ENCODE data around the gene HSD17B10. TPM values are rescaled to one million over a fixed set of nuclear protein-coding genes. Genes with fewer than 3 reads are reported as not detected.
"Not testable (repeated sequence)": the region's sequence is repeated elsewhere in the genome, so short reads cannot be mapped to it uniquely, and the experiment has no call there.

Gene HSD17B10
- total RNA-seq, 6 experiments from 2014 or later, result 78.0 to 94.9 (median 79.0) TPM

- TF ChIP-seq, protein P1, sequence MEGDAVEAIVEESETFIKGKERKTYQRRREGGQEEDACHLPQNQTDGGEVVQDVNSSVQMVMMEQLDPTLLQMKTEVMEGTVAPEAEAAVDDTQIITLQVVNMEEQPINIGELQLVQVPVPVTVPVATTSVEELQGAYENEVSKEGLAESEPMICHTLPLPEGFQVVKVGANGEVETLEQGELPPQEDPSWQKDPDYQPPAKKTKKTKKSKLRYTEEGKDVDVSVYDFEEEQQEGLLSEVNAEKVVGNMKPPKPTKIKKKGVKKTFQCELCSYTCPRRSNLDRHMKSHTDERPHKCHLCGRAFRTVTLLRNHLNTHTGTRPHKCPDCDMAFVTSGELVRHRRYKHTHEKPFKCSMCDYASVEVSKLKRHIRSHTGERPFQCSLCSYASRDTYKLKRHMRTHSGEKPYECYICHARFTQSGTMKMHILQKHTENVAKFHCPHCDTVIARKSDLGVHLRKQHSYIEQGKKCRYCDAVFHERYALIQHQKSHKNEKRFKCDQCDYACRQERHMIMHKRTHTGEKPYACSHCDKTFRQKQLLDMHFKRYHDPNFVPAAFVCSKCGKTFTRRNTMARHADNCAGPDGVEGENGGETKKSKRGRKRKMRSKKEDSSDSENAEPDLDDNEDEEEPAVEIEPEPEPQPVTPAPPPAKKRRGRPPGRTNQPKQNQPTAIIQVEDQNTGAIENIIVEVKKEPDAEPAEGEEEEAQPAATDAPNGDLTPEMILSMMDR (IDR thresholded peaks at IDR 0.05), result no peak
- H3K27ac Mint-ChIP-seq, result peak within 1 kb of the TSS; percentile 94
- peaks cover 32% of the 10 kb centered on the region for H3K4me1 Mint-ChIP-seq (ENCODE audit: low read depth)
- DNase-seq, result peak; percentile 97
- peaks cover 3% of the 10 kb centered on the region for H3K27me3 Mint-ChIP-seq (ENCODE audit: insufficient read depth)
- no peaks in the 10 kb centered on the region for H3K9me3 Mint-ChIP-seq
- peak within 1 kb of the TSS; percentile 91 for H3K4me3 Mint-ChIP-seq
- peaks cover 5% of the 10 kb centered on the region; the same call in 1 of the 2 replicates for H3K36me3 Mint-ChIP-seq (ENCODE audit: low read depth)
These were observed 11.9 kb downstream of the HSD17B10 start, which contains the start of gene SMC1A for GRCh38 chrX:53422086-53422860. Gene SMC1A (minus strand): TSS chrX:53422654. CDS start chrX:53422600, 54 bp downstream.

DNA sequence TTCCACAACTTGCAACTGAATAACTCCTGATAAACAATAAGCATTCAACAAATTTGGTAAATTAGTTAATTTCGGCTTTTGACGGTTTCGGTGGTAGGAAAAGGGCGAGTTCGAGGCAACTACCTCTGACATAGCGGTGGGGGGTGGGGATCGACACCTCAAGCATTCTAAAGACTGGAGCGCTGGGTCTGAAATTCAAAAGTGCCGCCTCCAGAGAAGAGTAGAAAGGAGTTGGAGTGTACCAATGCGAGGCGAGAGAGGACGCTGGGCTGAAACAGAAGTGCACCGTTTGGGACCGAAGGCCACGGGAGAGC lies 12.4 kb downstream of the HSD17B10 start:
- no peak for DNase-seq
- H3K4me1 Mint-ChIP-seq (ENCODE audit: low read depth), result peaks cover 32% of the 10 kb centered on the region
- peaks cover 5% of the 10 kb centered on the region; the same call in 1 of the 2 replicates for H3K36me3 Mint-ChIP-seq (ENCODE audit: low read depth)
- H3K9me3 Mint-ChIP-seq, result no peaks in the 10 kb centered on the region
- H3K27ac Mint-ChIP-seq, result peak overlapping the region; percentile 94
- TF ChIP-seq, protein P1 (IDR thresholded peaks at IDR 0.05), result no peak
- peaks cover 3% of the 10 kb centered on the region for H3K27me3 Mint-ChIP-seq (ENCODE audit: insufficient read depth)
- peak overlapping the region; percentile 91 for H3K4me3 Mint-ChIP-seq

DNA sequence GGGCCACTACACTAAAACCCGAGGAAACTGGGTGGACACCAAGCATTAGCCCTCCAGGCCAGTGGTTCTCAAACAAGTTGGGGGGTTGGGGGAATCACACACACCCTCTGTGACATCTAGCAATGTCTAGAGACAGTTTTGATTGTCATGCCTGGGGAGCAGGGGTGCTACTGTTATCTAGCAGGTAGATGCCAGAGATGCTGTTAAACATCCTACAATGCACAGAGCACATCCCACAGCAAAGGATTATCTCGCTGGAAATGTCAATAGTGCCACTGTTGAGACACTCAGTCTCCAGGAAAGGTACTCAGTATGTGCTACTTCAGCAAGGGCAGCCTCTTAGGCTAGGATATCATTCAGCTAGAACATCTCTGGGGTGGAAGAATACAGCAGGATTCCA lies 13.0 kb downstream of the HSD17B10 start:
- no peaks in the 10 kb centered on the region for H3K9me3 Mint-ChIP-seq
- H3K4me1 Mint-ChIP-seq (ENCODE audit: low read depth), result peaks cover 32% of the 10 kb centered on the region
- peak overlapping the region; percentile 91 for H3K4me3 Mint-ChIP-seq
- TF ChIP-seq, protein P1 (IDR thresholded peaks at IDR 0.05), result no peak
- peaks cover 3% of the 10 kb centered on the region for H3K27me3 Mint-ChIP-seq (ENCODE audit: insufficient read depth)
- DNase-seq, result no peak
- H3K27ac Mint-ChIP-seq, result peak overlapping the region; percentile 94
- peaks cover 5% of the 10 kb centered on the region; the same call in 1 of the 2 replicates for H3K36me3 Mint-ChIP-seq (ENCODE audit: low read depth)

GRCh38 chrX:53420351-53420750 lies 13.8 kb downstream of the HSD17B10 start:
- H3K9me3 Mint-ChIP-seq, result not testable (repeated sequence)

DNA sequence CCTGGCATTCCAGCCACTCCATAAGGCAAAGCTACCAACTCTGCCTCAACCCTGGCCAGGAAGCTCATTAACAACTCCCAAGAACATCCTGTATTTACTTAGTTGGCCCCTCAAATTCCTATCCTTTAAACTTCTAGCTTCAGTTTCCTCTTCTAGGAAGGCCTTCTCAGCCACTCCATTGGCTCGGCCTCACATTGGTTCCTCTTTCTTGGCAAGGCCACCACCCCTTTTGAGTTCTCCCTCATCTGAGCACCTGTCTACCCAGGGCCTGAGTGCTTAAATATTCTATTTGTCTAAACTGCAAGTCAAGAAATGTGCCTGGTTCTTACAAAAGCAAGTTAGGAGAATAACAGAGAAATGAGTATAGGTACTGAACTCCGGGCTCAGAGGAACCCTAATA lies 21.7 kb downstream of the HSD17B10 start:
- Mint-ChIP-seq H3K27me3 (ENCODE audit: insufficient read depth) (no peaks in the 10 kb centered on the region; the same call in 1 of the 2 replicates), H3K4me1 (ENCODE audit: low read depth) (no peaks in the 10 kb centered on the region), H3K27ac (no peak overlapping the region), H3K9me3 (no peaks in the 10 kb centered on the region), H3K4me3 (no peak overlapping the region), H3K36me3 (ENCODE audit: low read depth) (peaks cover 4% of the 10 kb centered on the region; the same call in 1 of the 2 replicates)
- TF ChIP-seq, protein P1 (IDR thresholded peaks at IDR 0.05), result no peak
- DNase-seq, result no peak

More at GRCh38 chrX:53420351-53420750, 13.8 kb downstream of the HSD17B10 start:
- not testable (repeated sequence) for H3K27me3 Mint-ChIP-seq (ENCODE audit: insufficient read depth); H3K36me3 Mint-ChIP-seq (ENCODE audit: low read depth); H3K27ac Mint-ChIP-seq; DNase-seq
- Mint-ChIP-seq H3K4me1 (ENCODE audit: low read depth) (peaks cover 32% of the 10 kb centered on the region), H3K4me3 (peak overlapping the region; percentile 91; the same call in 1 of the 2 replicates)

GRCh38 chrX:53403535-53403934 lies 30.6 kb downstream of the HSD17B10 start:
- Mint-ChIP-seq H3K4me3 (no peak overlapping the region), H3K36me3 (ENCODE audit: low read depth) (peaks cover 11% of the 10 kb centered on the region), H3K9me3 (no peaks in the 10 kb centered on the region), H3K27ac (no peak overlapping the region), H3K27me3 (ENCODE audit: insufficient read depth) (no peaks in the 10 kb centered on the region), H3K4me1 (ENCODE audit: low read depth) (no peaks in the 10 kb centered on the region; the same call in 1 of the 2 replicates)
- TF ChIP-seq, protein P1 (IDR thresholded peaks at IDR 0.05), result no peak
- no peak for DNase-seq
